ENCODE data around the gene UBE4B.

The UBE4B gene

GRCh38 chr1:10045480-10046355, 13.0 kb downstream of the UBE4B start:
- H3K27ac ChIP-seq = peak overlapping the region; percentile 77
- TF ChIP-seq CTCF (conservative IDR thresholded peaks at IDR 0.05) = no peak
- TF ChIP-seq ZFX (IDR thresholded peaks at IDR 0.05) = no peak

- peak overlapping the region; percentile 77 for H3K27ac ChIP-seq
- TF ChIP-seq ZFX (IDR thresholded peaks at IDR 0.05) = no peak
- TF ChIP-seq CTCF (conservative IDR thresholded peaks at IDR 0.05) = no peak
These were observed 13.8 kb downstream of the UBE4B start for GRCh38 chr1:10046356-10047085.

GRCh38 chr1:10048601-10049000, 15.8 kb downstream of the UBE4B start:
- no peak for TF ChIP-seq CTCF (conservative IDR thresholded peaks at IDR 0.05)
- H3K27ac ChIP-seq = no peak overlapping the region

- no peak for TF ChIP-seq CTCF (conservative IDR thresholded peaks at IDR 0.05)
- TF ChIP-seq ZFX (IDR thresholded peaks at IDR 0.05) = no peak
- H3K27ac ChIP-seq = no peak overlapping the region
These were observed 17.9 kb downstream of the UBE4B start for GRCh38 chr1:10050611-10051010.

GRCh38 chr1:10051656-10052055, 18.9 kb downstream of the UBE4B start:
- no peak for TF ChIP-seq ZFX (IDR thresholded peaks at IDR 0.05)
- H3K27ac ChIP-seq = no peak overlapping the region

GRCh38 chr1:10052347-10052746, 19.6 kb downstream of the UBE4B start:
- TF ChIP-seq ZFX (IDR thresholded peaks at IDR 0.05) (no peak), CTCF (conservative IDR thresholded peaks at IDR 0.05) (no peak)
- no peak overlapping the region for H3K27ac ChIP-seq

GRCh38 chr1:10054465-10054864, 21.7 kb downstream of the UBE4B start:
- H3K27ac ChIP-seq = no peak overlapping the region
- no peak for TF ChIP-seq ZFX (IDR thresholded peaks at IDR 0.05)
- TF ChIP-seq CTCF (conservative IDR thresholded peaks at IDR 0.05) = no peak
